ENCODE results near the gene CACNA1C.

GRCh38 chr12:2384029-2384386, 331.2 kb downstream of the CACNA1C start:
- TF ChIP-seq CTCF (conservative IDR thresholded peaks at IDR 0.05) (no peak), ZFX (IDR thresholded peaks at IDR 0.05) (no peak)

Data from C4-2B (cell line).